K562 (cell line): ENCODE results near the gene TRAF7. TPM values are rescaled to one million over a fixed set of nuclear protein-coding genes. Genes with fewer than 3 reads are reported as not detected.

Experiments used
- ERF ChIP-seq: fragments of 450-650 bp; formaldehyde crosslinking; IDR thresholded peaks from 2 replicates; pipeline ENCODE4 v1.4.0; 2020; ENCODE audit warnings: mild to moderate bottlenecking, mixed read lengths
- HLTF ChIP-seq: fragments of 450-650 bp; IDR thresholded peaks from 2 replicates; pipeline ENCODE4 v1.6.1; 2016
- KAT8 ChIP-seq: fragments of 450-650 bp; IDR thresholded peaks from 2 replicates; pipeline ENCODE4 v1.6.1; 2016; ENCODE audit warnings: low read depth, mild to moderate bottlenecking
- KDM1A ChIP-seq, 2 experiments: fragments of 450-650 bp; IDR thresholded peaks; 2 replicates each; pipeline ENCODE4 v1.6.1; 2016; ENCODE audit warnings: mild to moderate bottlenecking in 2 of 2
- MAFF ChIP-seq: IDR thresholded peaks from 2 replicates; pipeline ENCODE4 v1.6.1; 2012; ENCODE audit warnings: low read length, improper control_type of control experiment
- MECOM ChIP-seq: fragments of 250-450 bp; sonication (Bioruptor Pico); IDR thresholded peaks from 2 replicates; pipeline ENCODE4 v1.8.0; 2022; ENCODE audit warnings: inconsistent platforms
- MXD1 ChIP-seq: fragments of 250-450 bp; sonication (Bioruptor Pico); IDR thresholded peaks from 2 replicates; pipeline ENCODE4 v1.8.0; 2021; ENCODE audit warnings: borderline replicate concordance, mild to moderate bottlenecking, moderate library complexity; ENCODE audit not compliant: poor library complexity, severe bottlenecking
- MYC ChIP-seq, 2 experiments: fragments of 250-450 bp in 1 of 2; sonication (Bioruptor Pico) in 1 of 2; IDR thresholded peaks; 2 replicates each; pipeline versions ENCODE4 v1.5.1 to v1.6.1; 2012 to 2021; ENCODE audit warnings: low read depth in 2 of 2, borderline replicate concordance in 1 of 2, improper control_type of control experiment in 1 of 2, low read length in 1 of 2, mild to moderate bottlenecking in 1 of 2, moderate library complexity in 1 of 2
- NR2C2 ChIP-seq, 2 experiments: fragments of 200-800 bp in 1 of 2; sonication (Bioruptor generic) in 1 of 2; sonication (generic) in 1 of 2; formaldehyde crosslinking in 1 of 2; IDR thresholded peaks; 2 replicates each; pipeline versions ENCODE4 v1.6.1 to v1.8.0; 2016 to 2022; ENCODE audit warnings: mild to moderate bottlenecking in 1 of 2, missing compliant biosample characterization in 1 of 2, missing genetic modification characterization in 1 of 2, missing genetic modification reagents in 1 of 2
- POLR2AphosphoS5 ChIP-seq: IDR thresholded peaks from 2 replicates; pipeline ENCODE4 v1.6.1; 2011; ENCODE audit warnings: mild to moderate bottlenecking, low read depth, low read length, moderate library complexity; ENCODE audit not compliant: control insufficient read depth, insufficient read depth
- RAD51 ChIP-seq: fragments of 450-650 bp; IDR thresholded peaks from 2 replicates; pipeline ENCODE4 v1.7.1; 2016; ENCODE audit warnings: low read depth, mild to moderate bottlenecking, borderline replicate concordance
- RBM25 ChIP-seq: fragments of 200-400 bp; formaldehyde crosslinking; IDR thresholded peaks from 2 replicates; pipeline ENCODE4 v1.6.1; 2018; ENCODE audit warnings: low read length, low read depth, moderate library complexity; ENCODE audit not compliant: severe bottlenecking
- SNRNP70 ChIP-seq: fragments of 200-400 bp; formaldehyde crosslinking; optimal IDR thresholded peaks from 2 replicates; pipeline ENCODE3; 2017; ENCODE audit warnings: low read depth, low read length
- STAG1 ChIP-seq: sonication (generic); formaldehyde crosslinking; IDR thresholded peaks from 2 replicates; pipeline ENCODE4 v1.5.0; 2020; ENCODE audit warnings: missing genetic modification reagents, borderline replicate concordance
- USF2 ChIP-seq: sonication (generic); formaldehyde crosslinking; IDR thresholded peaks from 2 replicates; pipeline ENCODE4 v1.5.0; 2020; ENCODE audit warnings: missing genetic modification reagents
- ZBTB11 ChIP-seq, 3 experiments: fragments of 200-800 bp in 1 of 3; fragments of 250-450 bp in 1 of 3; fragments of 450-650 bp in 1 of 3; sonication (Bioruptor Pico) in 1 of 3; sonication (Bioruptor generic) in 1 of 3; formaldehyde crosslinking in 1 of 3; IDR thresholded peaks; 2 replicates each; pipeline versions ENCODE4 v1.6.1 to v1.8.0; 2016 to 2022; ENCODE audit warnings: mild to moderate bottlenecking in 2 of 3, missing genetic modification characterization in 2 of 3, missing compliant biosample characterization in 1 of 3, moderate library complexity in 1 of 3
- ZKSCAN8 ChIP-seq: fragments of 200-800 bp; sonication (Bioruptor generic); IDR thresholded peaks from 2 replicates; pipeline ENCODE4 v1.6.1; 2016; ENCODE audit warnings: missing genetic modification characterization, missing compliant biosample characterization
- ZNF24 ChIP-seq: fragments of 450-650 bp; IDR thresholded peaks from 2 replicates; pipeline ENCODE4 v1.6.1; 2016
- ZNF277 ChIP-seq: fragments of 250-450 bp; sonication (Bioruptor Pico); IDR thresholded peaks from 2 replicates; pipeline ENCODE4 v1.8.0; 2022; ENCODE audit warnings: inconsistent platforms, mild to moderate bottlenecking, moderate library complexity, borderline replicate concordance
- ZNF384 ChIP-seq: IDR thresholded peaks from 2 replicates; pipeline ENCODE4 v1.6.1; 2012; ENCODE audit warnings: low read depth, low read length, improper control_type of control experiment
- ZNF41 ChIP-seq: fragments of 250-450 bp; sonication (Bioruptor Pico); conservative IDR thresholded peaks from 2 replicates; pipeline ENCODE4 v1.4.0; 2020; ENCODE audit warnings: mild to moderate bottlenecking
- ZNF778 ChIP-seq: fragments of 450-650 bp; formaldehyde crosslinking; IDR thresholded peaks from 2 replicates; pipeline ENCODE4 v1.4.0; 2020; ENCODE audit warnings: mild to moderate bottlenecking, moderate library complexity
- polyA plus RNA-seq, 8 experiments: library from polyadenylated mRNA; depleted of rRNA in 4 of 8; stranded (reverse) in 5 of 8; unstranded in 3 of 8; fragments of >200 nt; fragmentation: Nextera tagmentation in 2 of 8; fragmentation: Illumina TruSeq in 1 of 8; extraction: Ambion mirVana in 2 of 8; extraction: Trizol in 1 of 8; gene quantifications; 2 replicates each; pipeline versions ENCODE4 v1.2.1 to v1.2.3, GENCODE V29; 2011 to 2014; ENCODE audit warnings: inconsistent platforms in 1 of 8, missing spikeins in 1 of 8
- total RNA-seq, 7 experiments: library from RNA; depleted of rRNA in 6 of 7; stranded (reverse); fragments of >200 nt in 6 of 7; fragmentation: Illumina TruSeq in 2 of 7; extraction: Trizol in 2 of 7; gene quantifications; 2 replicates each; pipeline versions ENCODE4 v1.2.1 to v1.2.3, GENCODE V29; 2011 to 2021; ENCODE audit warnings: low replicate concordance in 1 of 7

Gene TRAF7
- total and polyA plus RNA-seq, 9 of the 15 experiments (the other 6 are each of a cell fraction or from before 2014, with no cell fraction given): 1.1 to 113 (median 41.6) TPM

GRCh38 chr16:2205967-2206313, 50.4 kb downstream of the TRAF7 start (continued):
- TF ChIP-seq ZBTB11 (CRISPR knock-in tag; IDR thresholded peaks at IDR 0.05) (peak in 1 of 3 experiments; percentile 17; a peak in 1 of 6 replicates), ZNF41 (CRISPR knock-in tag) (no peak), RBM25 (no peak), ZNF277 (CRISPR knock-in tag) (no peak), KDM1A (IDR thresholded peaks at IDR 0.05) (peak in 1 of 2 experiments; percentile 34; a peak in 1 of 4 replicates), MAFF (no peak), POLR2AphosphoS5 (no peak), KAT8 (no peak), HLTF (0 out of 2 replicates have a peak, but pooled peaks have one; percentile 27), RAD51 (no peak), USF2 (CRISPR knock-in tag) (no peak), SNRNP70 (no peak), ZNF384 (no peak), ZNF778 (CRISPR knock-in tag) (no peak), ERF (no peak), ZNF24 (no peak), MYC (IDR thresholded peaks at IDR 0.05; ENCODE audit: low read depth, low read length) (no peak), MYC (CRISPR knock-in tag; IDR thresholded peaks at IDR 0.05; ENCODE audit: borderline replicate concordance, low read depth) (peak; percentile 90; the same call in 1 of the 2 replicates), MXD1 (CRISPR knock-in tag) (no peak), NR2C2 (CRISPR knock-in tag; IDR thresholded peaks at IDR 0.05) (peak; percentile 95), NR2C2 (tag; IDR thresholded peaks at IDR 0.05) (peak; percentile 97), MECOM (peak; percentile 43; the same call in 1 of the 2 replicates), STAG1 (CRISPR knock-in tag) (no peak), ZKSCAN8 (CRISPR knock-in tag) (no peak)
